H1 (cell line): ENCODE measurements around the gene FRMPD1. TPM values are rescaled to one million over a fixed set of nuclear protein-coding genes. Genes with fewer than 3 reads are reported as not detected.

Experiments
- CTCF ChIA-PET: fragments of 300-600 bp; sonication (Branson Sonifier 250); formaldehyde crosslinking; loops from one replicate; lab custom pipeline; 2021; ENCODE audit not compliant: partially characterized antibody; lab: Charles Lee
- POLR2A ChIA-PET: fragments of 300-600 bp; sonication (Branson Sonifier 250); formaldehyde crosslinking; loops from one replicate; lab custom pipeline; 2021; ENCODE audit warnings: inconsistent platforms; ENCODE audit not compliant: partially characterized antibody; lab: Charles Lee
- DNase-seq, 2 experiments: peaks; one replicate each; pipeline versions ENCODE4 v3.0.0 to v3.0.0-alpha.2; 2010 to 2022; ENCODE audit warnings: low spot score in 2 of 2, low read depth in 1 of 2, mixed read lengths in 1 of 2
- FAIRE-seq: peaks from 2 replicates; lab custom pipeline; 2011; peaks lifted over from hg19 to GRCh38; lab: Jason Lieb, UNC
- H2AFZ ChIP-seq: 2 replicates; pipeline ENCODE4 v1.8.1; 2012; ENCODE audit warnings: low read length, inconsistent platforms
- H2AK5ac ChIP-seq: 2 replicates; pipeline ENCODE4 v1.6.1; 2013; ENCODE audit warnings: low read depth, low read length
- H2BK120ac ChIP-seq: replicated peaks from 2 replicates; pipeline ENCODE3; 2013; ENCODE audit warnings: low read depth, low read length, inconsistent platforms
- H2BK12ac ChIP-seq: 2 replicates; pipeline ENCODE4 v1.6.1; 2013; ENCODE audit warnings: low read depth, low read length
- H2BK15ac ChIP-seq: 2 replicates; pipeline ENCODE4 v1.6.1; 2013; ENCODE audit warnings: low read length
- H2BK20ac ChIP-seq: 2 replicates; pipeline ENCODE4 v1.6.1; 2013; ENCODE audit warnings: low read length
- H2BK5ac ChIP-seq: 2 replicates; pipeline ENCODE4 v1.6.1; 2013; ENCODE audit warnings: low read depth, low read length
- H3K14ac ChIP-seq: 2 replicates; pipeline ENCODE4 v1.6.1; 2013; ENCODE audit warnings: inconsistent platforms; ENCODE audit not compliant: insufficient read length
- H3K18ac ChIP-seq: 2 replicates; pipeline ENCODE4 v1.6.1; 2013; ENCODE audit warnings: low read length; ENCODE audit errors: extremely low read depth
- H3K23ac ChIP-seq: 2 replicates; pipeline ENCODE4 v1.6.1; 2013; ENCODE audit warnings: inconsistent platforms; ENCODE audit not compliant: insufficient read length
- H3K23me2 ChIP-seq: 2 replicates; pipeline ENCODE4 v1.6.1; 2013; ENCODE audit warnings: low read depth, low read length
- H3K27ac ChIP-seq: 2 replicates; pipeline ENCODE4 v1.6.1; 2011; ENCODE audit warnings: low read depth, low read length, inconsistent platforms
- H3K27me3 ChIP-seq, 4 experiments: replicated peaks in 1 of 4; 1 replicate in 1 of 4; 2 replicates in 3 of 4; pipeline versions ENCODE4 v1.6.1 to v1.8.1; 2011 to 2013; ENCODE audit warnings: low read length in 3 of 4, mild to moderate bottlenecking in 3 of 4, inconsistent platforms in 2 of 4, mixed read lengths in 2 of 4, moderate library complexity in 1 of 4; ENCODE audit not compliant: control insufficient read depth in 3 of 4, insufficient read depth in 3 of 4; ENCODE audit errors: extremely low read depth in 1 of 4
- H3K36me3 ChIP-seq, 4 experiments: 2 replicates each; pipeline versions ENCODE4 v1.6.1 to v1.8.1; 2011 to 2013; ENCODE audit warnings: mild to moderate bottlenecking in 4 of 4, low read length in 3 of 4, moderate library complexity in 2 of 4, control low read depth in 1 of 4, inconsistent platforms in 1 of 4; ENCODE audit not compliant: insufficient read depth in 4 of 4, control insufficient read depth in 2 of 4
- H3K4ac ChIP-seq: replicated peaks from 2 replicates; pipeline ENCODE3; 2013; ENCODE audit warnings: low read length, low read depth, mixed read lengths, inconsistent platforms; ENCODE audit not compliant: insufficient read length
- H3K4me1 ChIP-seq, 4 experiments: replicated peaks in 1 of 4; 1 replicate in 1 of 4; 2 replicates in 3 of 4; pipeline versions ENCODE4 v1.6.1 to v1.8.1; 2011 to 2013; ENCODE audit warnings: low read length in 3 of 4, inconsistent platforms in 2 of 4, mixed read lengths in 1 of 4; ENCODE audit not compliant: insufficient read depth in 4 of 4, control insufficient read depth in 3 of 4
- H3K4me2 ChIP-seq, 2 experiments: 2 replicates each; pipeline versions ENCODE4 v1.6.1 to v1.8.1; 2011 to 2013; ENCODE audit warnings: low read depth in 2 of 2, low read length in 2 of 2, control low read depth in 1 of 2, inconsistent platforms in 1 of 2, mild to moderate bottlenecking in 1 of 2; ENCODE audit not compliant: insufficient read depth in 1 of 2
- H3K4me3 ChIP-seq, 4 experiments: fragments of 200-600, 300-600 bp in 1 of 4; sonication (generic), shearing (Covaris generic), sonication (Bioruptor Twin) in 1 of 4; 2 replicates each; pipeline versions ENCODE4 v1.5.1 to v1.8.1; 2011 to 2016; ENCODE audit warnings: low read length in 4 of 4, low read depth in 3 of 4, control low read depth in 2 of 4, inconsistent platforms in 2 of 4, mild to moderate bottlenecking in 2 of 4, mixed read lengths in 1 of 4, moderate library complexity in 1 of 4; ENCODE audit not compliant: insufficient read depth in 2 of 4; ENCODE audit errors: extremely low read depth in 1 of 4
- H3K56ac ChIP-seq: replicated peaks from 2 replicates; pipeline ENCODE3; 2013; ENCODE audit warnings: low read depth, mild to moderate bottlenecking, mixed read lengths, low read length, inconsistent platforms; ENCODE audit not compliant: insufficient read length
- H3K79me1 ChIP-seq: 2 replicates; pipeline ENCODE4 v1.6.1; 2013; ENCODE audit warnings: low read depth, low read length, control low read depth
- H3K79me2 ChIP-seq, 2 experiments: 2 replicates each; pipeline versions ENCODE4 v1.6.1 to v1.8.1; 2012 to 2013; ENCODE audit warnings: low read length in 2 of 2, mild to moderate bottlenecking in 2 of 2, inconsistent platforms in 1 of 2; ENCODE audit not compliant: insufficient read depth in 2 of 2, control insufficient read depth in 1 of 2
- H3K9ac ChIP-seq, 4 experiments: replicated peaks in 1 of 4; 1 replicate in 1 of 4; 2 replicates in 3 of 4; pipeline versions ENCODE4 v1.6.1 to v1.8.1; 2011 to 2013; ENCODE audit warnings: low read depth in 3 of 4, low read length in 3 of 4, control low read depth in 2 of 4, mild to moderate bottlenecking in 2 of 4, moderate library complexity in 2 of 4, inconsistent platforms in 1 of 4; ENCODE audit errors: extremely low read depth in 1 of 4
- H3K9me3 ChIP-seq, 2 experiments: 2 replicates each; pipeline versions ENCODE4 v1.6.1 to v1.8.1; 2012 to 2013; ENCODE audit warnings: mild to moderate bottlenecking in 2 of 2, moderate library complexity in 2 of 2, control low read depth in 1 of 2, inconsistent platforms in 1 of 2, low read depth in 1 of 2, low read length in 1 of 2, mixed read lengths in 1 of 2; ENCODE audit not compliant: insufficient read depth in 2 of 2
- H4K20me1 ChIP-seq, 2 experiments: replicated peaks in 1 of 2; 2 replicates each; pipeline versions ENCODE3 to v1.8.1; 2011 to 2013; ENCODE audit warnings: inconsistent platforms in 2 of 2, low read length in 2 of 2, mild to moderate bottlenecking in 1 of 2; ENCODE audit not compliant: insufficient read depth in 2 of 2, control insufficient read depth in 1 of 2
- H4K5ac ChIP-seq: 2 replicates; pipeline ENCODE4 v1.6.1; 2013; ENCODE audit warnings: low read length, low read depth, mixed read lengths, inconsistent platforms; ENCODE audit not compliant: insufficient read length
- H4K8ac ChIP-seq: 2 replicates; pipeline ENCODE4 v1.8.0; 2013; ENCODE audit warnings: mild to moderate bottlenecking, moderate library complexity, low read length, inconsistent platforms; ENCODE audit not compliant: insufficient read depth; ENCODE audit errors: extremely low read depth
- H4K91ac ChIP-seq: replicated peaks from 2 replicates; pipeline ENCODE3; 2013; ENCODE audit warnings: low read length, mixed read lengths, inconsistent platforms; ENCODE audit not compliant: insufficient read length
- BRCA1 ChIP-seq: IDR thresholded peaks from 2 replicates; pipeline ENCODE4 v1.6.1; 2012; ENCODE audit warnings: low read depth, low read length, improper control_type of control experiment
- GTF2F1 ChIP-seq: IDR thresholded peaks from 2 replicates; pipeline ENCODE4 v1.6.1; 2012; ENCODE audit warnings: low read depth, low read length, improper control_type of control experiment, borderline replicate concordance
- JUND ChIP-seq: IDR thresholded peaks from 2 replicates; pipeline ENCODE4 v1.6.1; 2011; ENCODE audit warnings: mild to moderate bottlenecking, improper control_type of control experiment, low read length
- KDM1A ChIP-seq: fragments of 200-600, 300-600 bp; sonication (generic); IDR thresholded peaks from 2 replicates; pipeline ENCODE4 v1.7.1; 2016; ENCODE audit warnings: mild to moderate bottlenecking, low read length, borderline replicate concordance
- KDM5A ChIP-seq: fragments of 200-600 bp; IDR thresholded peaks from 2 replicates; pipeline ENCODE4 v1.7.1; 2012; ENCODE audit warnings: mild to moderate bottlenecking, low read length, inconsistent platforms, mixed read lengths
- POU5F1 ChIP-seq: IDR thresholded peaks from 2 replicates; pipeline ENCODE4 v1.6.1; 2011; ENCODE audit warnings: low read depth, mild to moderate bottlenecking, low read length, moderate library complexity
- RAD21 ChIP-seq, 2 experiments: IDR thresholded peaks in 1 of 2; conservative IDR thresholded peaks in 1 of 2; 2 replicates each; pipeline ENCODE4 v1.6.1; 2011; ENCODE audit warnings: low read depth in 2 of 2, low read length in 2 of 2, improper control_type of control experiment in 1 of 2, inconsistent platforms in 1 of 2, mild to moderate bottlenecking in 1 of 2, moderate library complexity in 1 of 2
- TBP ChIP-seq: IDR thresholded peaks from 2 replicates; pipeline ENCODE4 v1.6.1; 2011; ENCODE audit warnings: low read depth, low read length, improper control_type of control experiment
- TEAD4 ChIP-seq: IDR thresholded peaks from 2 replicates; pipeline ENCODE4 v1.6.1; 2012; ENCODE audit warnings: low read depth, low read length, inconsistent platforms, mixed read lengths
- WGBS, 2 experiments: shearing (Covaris generic) in 1 of 2; methylation state at CpG; one replicate each; pipeline versions ENCODE4 v1.1.6 to v1.1.7; 2013 to 2015; ENCODE audit warnings: low lambda C conversion rate in 2 of 2, mixed read lengths in 2 of 2, inconsistent platforms in 1 of 2, low coverage in 1 of 2, missing lambda C conversion rate in 1 of 2; ENCODE audit not compliant: insufficient replicate concordance in 2 of 2, insufficient coverage in 1 of 2, insufficient read length in 1 of 2; ENCODE audit errors: extremely low coverage in 1 of 2, missing lambda C conversion rate in 1 of 2; 5-methylcytosine and 5-hydroxymethylcytosine counted together
- polyA plus RNA-seq, 7 experiments: library from polyadenylated mRNA; depleted of rRNA in 3 of 7; stranded (reverse) in 5 of 7; unstranded in 2 of 7; fragments of >200 nt in 5 of 7; fragments of 200-250 nt in 2 of 7; gene quantifications; 1 replicate in 5 of 7; 2 replicates in 1 of 7; 4 replicates in 1 of 7; pipeline versions ENCODE4 v1.2.1 to v1.2.3, GENCODE V29; 2011 to 2013; ENCODE audit warnings: missing spikeins in 2 of 7, mixed read lengths in 2 of 7
- total RNA-seq: library from RNA; stranded (reverse); fragmentation: NEBNext Ultra II Directional; extraction: Animal tissue kit (Norgen Biotek cat#: 25700); gene quantifications from 2 replicates; pipeline ENCODE4 v1.2.1, GENCODE V29; 2021
- TF ChIP-seq, protein P1 (sequence below): IDR thresholded peaks from 2 replicates; pipeline ENCODE4 v1.6.1; 2011; ENCODE audit warnings: low read length, improper control_type of control experiment
- TF ChIP-seq, protein P2 (sequence below): IDR thresholded peaks from 2 replicates; pipeline ENCODE4 v1.6.1; 2012; ENCODE audit warnings: low read length, inconsistent platforms

FRMPD1 gene
- total and polyA plus RNA-seq, 2 of the 8 experiments (the other 6 are each of a cell fraction or from before 2014, with no cell fraction given): 0.27 to 0.32 TPM

DNA sequence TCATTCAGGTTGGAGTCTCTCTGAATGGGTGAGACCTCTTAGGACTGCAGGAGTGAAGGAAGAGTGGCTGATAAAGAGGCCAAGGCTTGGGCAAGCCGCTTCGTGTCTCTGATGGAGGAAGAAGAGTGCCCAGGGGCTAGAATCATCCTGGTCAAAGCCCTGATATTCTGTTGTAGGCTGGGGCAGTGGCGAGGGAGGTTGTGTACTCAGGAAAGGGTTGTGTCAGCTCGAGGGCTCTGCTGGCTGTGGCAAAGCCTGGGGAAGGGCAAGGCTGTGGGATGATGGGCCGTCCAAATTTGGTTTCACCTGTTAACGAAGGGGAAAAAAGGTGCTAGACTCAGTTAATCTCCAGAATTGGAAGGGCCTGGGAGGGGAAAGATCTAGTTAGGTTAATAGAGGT, 100.4 kb downstream of the FRMPD1 start:
- Histone ChIP-seq H3K9me3 (no peaks in the 10 kb centered on the region), H2AK5ac (no peak overlapping the region), H3K79me1 (no peaks in the 10 kb centered on the region), H2BK5ac (no peak overlapping the region), H3K23me2 (peaks cover 4% of the 10 kb centered on the region; the same call in 1 of the 2 replicates), H2BK12ac (no peak overlapping the region), H3K18ac (no peak overlapping the region), H3K36me3 (no peaks in the 10 kb centered on the region), H2BK20ac (no peak overlapping the region), H3K56ac (no peak overlapping the region), H4K91ac (no peak overlapping the region), H3K4ac (no peak overlapping the region), H4K5ac (no peak overlapping the region), H3K27ac (no peak overlapping the region), H2BK120ac (no peak overlapping the region), H3K14ac (no peak overlapping the region), H3K79me2 (no peaks in the 10 kb centered on the region), H3K4me1 (peaks cover 0 to 5% (median 1%) of the 10 kb centered on the region in 4 experiments; a peak in 4 of 7 replicates), H3K23ac (no peak overlapping the region), H3K4me3 (no peak overlapping the region), H4K20me1 (no peaks in the 10 kb centered on the region), H4K8ac (no peak overlapping the region), H2AFZ (peak overlapping the region; percentile 65), H2BK15ac (no peak overlapping the region), H3K27me3 (no peaks in the 10 kb centered on the region), H3K9ac (no peak overlapping the region), H3K4me2 (no peak overlapping the region)
- ChIA-PET POLR2A (interaction anchor here (1.2 kb wide), 1 partner anchor 13 kb away, joined by 3 read pairs; no protein-coding TSS in a partner anchor), CTCF (interaction anchor here (0.6 to 2.7 kb wide), 2 partner anchors 9 to 210 kb away, joined by 3 to 7 read pairs; no protein-coding TSS in a partner anchor)
- DNase-seq (no peak), FAIRE-seq (no peak)
- 95% methylated on average over 6 of the region's 6 CpGs; no CpG with 5 or more reads in 1 of the 2 experiments for WGBS, 2 experiments
- TF ChIP-seq RAD21 (IDR thresholded peaks at IDR 0.05 in 1 of 2, conservative IDR thresholded peaks at IDR 0.05 in 1 of 2; ENCODE audit: low read depth in 2 of 2, low read length in 2 of 2): no peak
- TF ChIP-seq POU5F1: no peak
- TF ChIP-seq TBP: no peak
- TF ChIP-seq KDM5A: no peak
- no peak for TF ChIP-seq JUND
- TF ChIP-seq BRCA1: no peak
- TF ChIP-seq GTF2F1: no peak
- TF ChIP-seq TEAD4: no peak
- TF ChIP-seq KDM1A: no peak
- TF ChIP-seq, protein P1, sequence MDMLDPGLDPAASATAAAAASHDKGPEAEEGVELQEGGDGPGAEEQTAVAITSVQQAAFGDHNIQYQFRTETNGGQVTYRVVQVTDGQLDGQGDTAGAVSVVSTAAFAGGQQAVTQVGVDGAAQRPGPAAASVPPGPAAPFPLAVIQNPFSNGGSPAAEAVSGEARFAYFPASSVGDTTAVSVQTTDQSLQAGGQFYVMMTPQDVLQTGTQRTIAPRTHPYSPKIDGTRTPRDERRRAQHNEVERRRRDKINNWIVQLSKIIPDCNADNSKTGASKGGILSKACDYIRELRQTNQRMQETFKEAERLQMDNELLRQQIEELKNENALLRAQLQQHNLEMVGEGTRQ: no peak
- TF ChIP-seq, protein P2, sequence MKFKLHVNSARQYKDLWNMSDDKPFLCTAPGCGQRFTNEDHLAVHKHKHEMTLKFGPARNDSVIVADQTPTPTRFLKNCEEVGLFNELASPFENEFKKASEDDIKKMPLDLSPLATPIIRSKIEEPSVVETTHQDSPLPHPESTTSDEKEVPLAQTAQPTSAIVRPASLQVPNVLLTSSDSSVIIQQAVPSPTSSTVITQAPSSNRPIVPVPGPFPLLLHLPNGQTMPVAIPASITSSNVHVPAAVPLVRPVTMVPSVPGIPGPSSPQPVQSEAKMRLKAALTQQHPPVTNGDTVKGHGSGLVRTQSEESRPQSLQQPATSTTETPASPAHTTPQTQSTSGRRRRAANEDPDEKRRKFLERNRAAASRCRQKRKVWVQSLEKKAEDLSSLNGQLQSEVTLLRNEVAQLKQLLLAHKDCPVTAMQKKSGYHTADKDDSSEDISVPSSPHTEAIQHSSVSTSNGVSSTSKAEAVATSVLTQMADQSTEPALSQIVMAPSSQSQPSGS: no peak
